Activated CD4-positive, alpha-beta memory T cell treated with anti-CD3 and anti-CD28 coated beads for 36 hours (primary cell): ENCODE results near the gene FXR2. TPM values are rescaled to one million over a fixed set of nuclear protein-coding genes. Genes with fewer than 3 reads are reported as not detected.
A peak's percentile ranks its signal among the peaks of the same experiment; 100 is the strongest.

Experiments used
- CTCF ChIA-PET: fragments of 350-600 bp; sonication (Branson Sonifier 250); formaldehyde crosslinking; loops from one replicate; lab custom pipeline; 2021; ENCODE audit warnings: antibody characterized with exemption, inconsistent platforms; lab: Charles Lee
- POLR2A ChIA-PET: fragments of 350-600 bp; sonication (Branson Sonifier 250); formaldehyde crosslinking; loops from one replicate; lab custom pipeline; 2021; ENCODE audit warnings: antibody characterized with exemption; lab: Charles Lee
- DNase-seq: peaks from one replicate; pipeline ENCODE4 v3.0.0-alpha.2; 2020
- H3K27ac Mint-ChIP-seq: one replicate; pipeline ENCODE4 v1.8.0; 2021; ENCODE audit warnings: mixed read lengths
- H3K27me3 Mint-ChIP-seq: one replicate; pipeline ENCODE4 v1.8.0; 2021; ENCODE audit warnings: mixed read lengths
- H3K36me3 Mint-ChIP-seq: one replicate; pipeline ENCODE4 v1.8.0; 2021; ENCODE audit warnings: mixed read lengths
- H3K4me1 Mint-ChIP-seq: one replicate; pipeline ENCODE4 v1.8.0; 2021; ENCODE audit warnings: low read depth, mixed read lengths
- H3K4me3 Mint-ChIP-seq: one replicate; pipeline ENCODE4 v1.8.0; 2021; ENCODE audit warnings: mild to moderate bottlenecking, mixed read lengths
- H3K9me3 Mint-ChIP-seq: one replicate; pipeline ENCODE4 v1.8.0; 2021; ENCODE audit warnings: mixed read lengths
- intact Hi-C: fragments of 100-400 bp; cut with micrococcal nuclease; formaldehyde crosslinking; loops from one replicate; pipeline ENCODE4 v1.15.1; 2023
- total RNA-seq, 2 experiments: library from RNA; stranded (reverse); gene quantifications; one replicate each; pipeline ENCODE4 v1.2.3, GENCODE V29; 2021

The FXR2 gene
- total RNA-seq, 2 experiments from 2014 or later = 37.5 to 40.1 TPM

DNA sequence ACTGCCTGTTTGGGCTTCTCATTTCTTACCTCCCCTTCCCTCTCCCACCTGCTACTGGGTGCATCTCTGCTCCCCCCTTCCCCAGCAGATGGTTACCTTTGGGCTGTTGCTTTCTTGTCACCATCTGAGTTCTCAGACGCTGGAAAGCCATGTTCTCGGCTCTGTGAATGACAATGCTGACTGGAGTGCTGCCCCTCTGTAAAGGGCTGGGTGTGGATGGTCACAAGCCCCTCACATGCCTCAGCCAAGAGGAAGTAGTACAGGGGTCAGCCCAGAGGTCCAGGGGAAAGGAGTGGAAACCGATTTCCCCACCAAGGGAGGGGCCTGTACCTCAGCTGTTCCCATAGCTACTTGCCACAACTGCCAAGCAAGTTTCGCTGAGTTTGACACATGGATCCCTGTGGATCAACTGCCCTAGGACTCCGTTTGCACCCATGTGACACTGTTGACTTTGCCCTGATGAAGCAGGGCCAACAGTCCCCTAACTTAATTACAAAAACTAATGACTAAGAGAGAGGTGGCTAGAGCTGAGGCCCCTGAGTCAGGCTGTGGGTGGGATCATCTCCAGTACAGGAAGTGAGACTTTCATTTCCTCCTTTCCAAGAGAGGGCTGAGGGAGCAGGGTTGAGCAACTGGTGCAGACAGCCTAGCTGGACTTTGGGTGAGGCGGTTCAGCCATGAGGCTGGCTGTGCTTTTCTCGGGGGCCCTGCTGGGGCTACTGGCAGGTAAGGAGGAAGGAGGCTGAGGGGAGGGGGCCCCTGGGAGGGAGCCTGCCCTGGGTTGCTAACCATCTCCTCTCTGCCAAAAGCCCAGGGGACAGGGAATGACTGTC lies 35.5 kb downstream of the FXR2 start, which contains the start of gene CD68:
TSS of gene CD68 (plus strand) at position 638 of the 833 bp plus-strand sequence. CDS start at position 678, 40 bp downstream.
- Mint-ChIP-seq H3K36me3 (peaks cover 62% of the 10 kb centered on the region), H3K9me3 (no peaks in the 10 kb centered on the region), H3K4me1 (peaks cover 89% of the 10 kb centered on the region), H3K4me3 (peak within 1 kb of the TSS; percentile 67), H3K27me3 (no peaks in the 10 kb centered on the region), H3K27ac (peak within 1 kb of the TSS; percentile 95)
- ChIA-PET POLR2A (interaction anchor here (0.7 to 2.8 kb wide), 6 partner anchors 18 to 345 kb away, joined by 3 to 24 read pairs (median 4); partner anchors contain the start of genes ACAP1, DVL2, FXR2 and NEURL4), CTCF (interaction anchor here (1.0 to 3.1 kb wide), 4 partner anchors 10 to 143 kb away, joined by 3 to 21 read pairs (median 9); partner anchors contain the start of genes SENP3 and SOX15)
- intact Hi-C loops = no loop called here
- peak; percentile 88 for DNase-seq

- DNase-seq = no peak
- Mint-ChIP-seq H3K27me3 (peaks cover 2% of the 10 kb centered on the region), H3K4me1 (peaks cover 87% of the 10 kb centered on the region), H3K4me3 (peak overlapping the region; percentile 32), H3K9me3 (no peaks in the 10 kb centered on the region), H3K36me3 (peaks cover 73% of the 10 kb centered on the region), H3K27ac (peak overlapping the region; percentile 95)
- ChIA-PET CTCF (no interaction called here), POLR2A (interaction anchor here (1.0 to 1.3 kb wide), 2 partner anchors 11 to 109 kb away, joined by 3 to 4 read pairs; no protein-coding TSS in a partner anchor)
- intact Hi-C loops = no loop called here
Measured at GRCh38 chr17:7577327-7578199, 37.1 kb downstream of the FXR2 start.

GRCh38 chr17:7576432-7576937 lies 38.2 kb downstream of the FXR2 start:
- Mint-ChIP-seq H3K36me3 (peaks cover 75% of the 10 kb centered on the region), H3K9me3 (no peaks in the 10 kb centered on the region), H3K4me3 (peak overlapping the region; percentile 12), H3K4me1 (peaks cover 80% of the 10 kb centered on the region), H3K27me3 (peaks cover 2% of the 10 kb centered on the region), H3K27ac (peak overlapping the region; percentile 71)
- POLR2A ChIA-PET = interaction anchor here (0.6 to 5.9 kb wide), 7 partner anchors 8 to 266 kb away, joined by 3 to 61 read pairs (median 5); partner anchors contain the start of genes ACAP1, MPDU1, NEURL4 and TP53
- intact Hi-C loops = no loop called here
- CTCF ChIA-PET = interaction anchor here (1.0 to 2.5 kb wide), 3 partner anchors 13 to 111 kb away, joined by 3 to 7 read pairs (median 3); partner anchors contain the start of genes TP53 and WRAP53
- DNase-seq = no peak

DNA sequence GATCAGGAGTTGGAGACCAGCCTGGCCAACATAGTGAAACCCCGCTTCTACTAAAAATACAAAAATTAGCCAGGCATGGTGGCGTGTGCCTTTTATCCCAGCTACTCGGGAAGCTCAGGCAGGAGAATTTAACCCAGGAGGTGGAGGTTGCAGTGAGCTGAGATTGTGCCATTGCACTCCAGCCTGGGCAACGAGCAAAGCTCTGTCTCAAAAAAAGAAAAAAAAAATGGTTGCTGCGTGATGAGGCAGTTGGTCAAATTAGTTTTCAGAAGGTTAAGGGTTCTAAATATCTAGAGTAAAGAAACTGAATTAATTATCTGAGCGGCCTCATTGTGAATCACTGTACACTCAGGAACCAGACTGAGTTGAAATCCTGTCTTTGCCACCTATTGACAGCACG lies 38.7 kb downstream of the FXR2 start:
- no peak for DNase-seq
- Mint-ChIP-seq H3K9me3 (no peaks in the 10 kb centered on the region), H3K36me3 (peaks cover 72% of the 10 kb centered on the region), H3K27me3 (peaks cover 2% of the 10 kb centered on the region), H3K27ac (peak overlapping the region; percentile 77), H3K4me1 (peaks cover 78% of the 10 kb centered on the region), H3K4me3 (peak overlapping the region; percentile 99)
- POLR2A ChIA-PET = interaction anchor here (0.6 to 5.9 kb wide), 9 partner anchors 8 to 247 kb away, joined by 3 to 61 read pairs (median 5); partner anchors contain the start of genes ACAP1, MPDU1, NEURL4 and SENP3
- CTCF ChIA-PET = interaction anchor here (1.0 to 2.5 kb wide), 4 partner anchors 14 to 112 kb away, joined by 3 to 8 read pairs (median 5); partner anchors contain the start of genes TP53 and WRAP53
- intact Hi-C loops = no loop called here

- ChIA-PET CTCF (interaction anchor here (1.0 to 2.5 kb wide), 3 partner anchors 14 to 112 kb away, joined by 3 to 8 read pairs (median 7); partner anchors contain the start of genes TP53 and WRAP53), POLR2A (interaction anchor here (0.7 to 5.9 kb wide), 9 partner anchors 9 to 246 kb away, joined by 3 to 61 read pairs (median 5); partner anchors contain the start of genes ACAP1, MPDU1, NEURL4 and SENP3)
- peak overlapping the region; percentile 77 for H3K27ac Mint-ChIP-seq
- intact Hi-C loops = no loop called here
- peaks cover 73% of the 10 kb centered on the region for H3K4me1 Mint-ChIP-seq
- no peaks in the 10 kb centered on the region for H3K9me3 Mint-ChIP-seq
- H3K27me3 Mint-ChIP-seq = peaks cover 2% of the 10 kb centered on the region
- peak overlapping the region; percentile 99 for H3K4me3 Mint-ChIP-seq
- no peak for DNase-seq
- peaks cover 71% of the 10 kb centered on the region for H3K36me3 Mint-ChIP-seq
Measured at GRCh38 chr17:7575481-7575883, 39.2 kb downstream of the FXR2 start.

DNA sequence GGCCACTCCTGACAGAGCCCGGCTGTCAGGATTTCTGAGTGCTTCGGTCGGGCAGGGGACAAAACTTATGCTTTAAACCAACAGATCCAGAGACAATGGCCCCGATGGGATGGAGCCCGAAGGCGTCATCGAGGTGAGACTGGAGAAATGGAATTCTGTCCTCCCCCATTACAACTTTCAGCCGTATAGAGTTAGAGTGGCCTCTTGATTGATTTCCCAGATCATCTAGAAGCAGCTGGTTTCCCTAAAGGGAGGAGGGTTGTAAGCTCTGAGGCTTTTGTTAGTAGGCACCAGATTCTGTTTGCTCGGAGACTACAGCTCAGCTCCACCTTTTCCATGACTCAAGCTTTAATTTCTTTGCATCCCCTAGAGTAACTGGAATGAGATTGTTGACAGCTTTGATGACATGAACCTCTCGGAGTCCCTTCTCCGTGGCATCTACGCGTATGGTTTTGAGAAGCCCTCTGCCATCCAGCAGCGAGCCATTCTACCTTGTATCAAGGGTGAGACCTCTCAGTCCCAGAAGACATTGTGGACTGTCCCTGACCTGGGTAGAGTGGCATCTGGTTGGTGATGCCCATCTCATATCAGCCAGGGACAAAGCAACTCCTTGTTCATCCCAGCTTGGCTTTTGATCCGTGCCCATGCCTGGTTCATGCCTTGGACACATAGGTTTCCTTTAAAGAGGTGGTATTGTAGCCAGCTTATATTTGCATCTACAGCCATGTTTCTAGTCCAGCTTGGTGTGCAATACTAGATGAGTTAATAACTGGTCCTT lies 40.3 kb downstream of the FXR2 start:
- Mint-ChIP-seq H3K9me3 (no peaks in the 10 kb centered on the region), H3K27ac (peak overlapping the region; percentile 77), H3K36me3 (peaks cover 67% of the 10 kb centered on the region), H3K27me3 (peaks cover 2% of the 10 kb centered on the region), H3K4me1 (peaks cover 63% of the 10 kb centered on the region), H3K4me3 (peak overlapping the region; percentile 99)
- no peak for DNase-seq
- CTCF ChIA-PET = interaction anchor here (1.4 to 2.5 kb wide), 4 partner anchors 13 to 113 kb away, joined by 4 to 8 read pairs (median 6); partner anchors contain the start of genes SENP3, TP53 and WRAP53
- intact Hi-C loops = loop anchor here (5.0 kb wide), 1 partner anchor 268 kb away; no protein-coding TSS in a partner anchor
- POLR2A ChIA-PET = interaction anchor here (0.7 to 5.9 kb wide), 13 partner anchors 9 to 266 kb away, joined by 3 to 61 read pairs (median 5); partner anchors contain the start of genes MPDU1, NEURL4, POLR2A and SENP3

GRCh38 chr17:7573324-7574080 lies 41.2 kb downstream of the FXR2 start:
- CTCF ChIA-PET = interaction anchor here (1.4 to 2.5 kb wide), 5 partner anchors 12 to 114 kb away, joined by 3 to 8 read pairs (median 5); partner anchors contain the start of genes SENP3, TP53 and WRAP53
- POLR2A ChIA-PET = interaction anchor here (0.6 to 5.9 kb wide), 12 partner anchors 9 to 265 kb away, joined by 3 to 61 read pairs (median 4); partner anchors contain the start of genes MPDU1, POLR2A, SENP3 and TP53
- H3K36me3 Mint-ChIP-seq = peaks cover 65% of the 10 kb centered on the region
- H3K9me3 Mint-ChIP-seq = no peaks in the 10 kb centered on the region
- H3K4me1 Mint-ChIP-seq = peaks cover 58% of the 10 kb centered on the region
- peak overlapping the region; percentile 99 for H3K4me3 Mint-ChIP-seq
- peaks cover 2% of the 10 kb centered on the region for H3K27me3 Mint-ChIP-seq
- DNase-seq = peak; percentile 95
- H3K27ac Mint-ChIP-seq = peak overlapping the region; percentile 100
- intact Hi-C loops = loop anchor here (1.0 to 5.0 kb wide), 4 partner anchors 10 to 321 kb away; partner anchors contain the start of genes ELP5 and MPDU1

DNA sequence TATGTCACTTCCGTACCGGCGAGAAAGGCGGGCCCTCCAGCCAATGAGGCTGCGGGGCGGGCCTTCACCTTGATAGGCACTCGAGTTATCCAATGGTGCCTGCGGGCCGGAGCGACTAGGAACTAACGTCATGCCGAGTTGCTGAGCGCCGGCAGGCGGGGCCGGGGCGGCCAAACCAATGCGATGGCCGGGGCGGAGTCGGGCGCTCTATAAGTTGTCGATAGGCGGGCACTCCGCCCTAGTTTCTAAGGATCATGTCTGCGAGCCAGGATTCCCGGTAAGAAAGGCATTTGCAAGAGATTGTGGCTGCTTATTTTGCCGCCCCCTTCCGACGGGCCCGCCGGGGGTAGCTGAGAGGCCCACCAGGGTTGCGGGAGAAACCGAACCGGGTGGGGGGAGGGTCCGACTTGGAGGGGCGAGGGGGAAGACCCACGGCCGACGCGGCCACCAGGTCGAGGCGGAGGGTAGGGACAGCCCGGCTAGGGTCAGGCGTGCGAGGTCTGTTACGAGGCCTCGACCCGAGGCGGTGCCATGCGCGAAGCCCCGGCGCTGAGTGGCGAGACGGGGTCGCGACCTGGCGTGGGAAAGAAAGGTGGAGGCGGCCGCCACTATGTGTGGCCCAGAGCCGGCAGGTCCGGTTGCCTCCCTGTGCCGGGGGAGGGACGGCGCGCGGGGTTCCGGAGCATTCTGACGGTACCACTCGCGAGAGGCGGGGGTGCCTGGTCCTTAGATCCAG lies 41.9 kb downstream of the FXR2 start:
- intact Hi-C loops = loop anchor here (1.0 to 5.0 kb wide), 10 partner anchors 11 to 320 kb away; partner anchors contain the start of genes EIF5A, ELP5, MPDU1 and POLR2A
- H3K27me3 Mint-ChIP-seq = peaks cover 2% of the 10 kb centered on the region
- H3K9me3 Mint-ChIP-seq = no peaks in the 10 kb centered on the region
- peak overlapping the region; percentile 99 for H3K4me3 Mint-ChIP-seq
- DNase-seq = peak; percentile 100
- H3K4me1 Mint-ChIP-seq = peaks cover 50% of the 10 kb centered on the region
- ChIA-PET CTCF (interaction anchor here (1.4 to 3.1 kb wide), 4 partner anchors 11 to 115 kb away, joined by 3 to 25 read pairs (median 5); partner anchors contain the start of genes SENP3 and TP53), POLR2A (interaction anchor here (0.5 to 5.9 kb wide), 10 partner anchors 8 to 284 kb away, joined by 3 to 61 read pairs (median 4); partner anchors contain the start of genes MPDU1, SENP3, TP53 and WRAP53)
- peaks cover 57% of the 10 kb centered on the region for H3K36me3 Mint-ChIP-seq
- peak overlapping the region; percentile 100 for H3K27ac Mint-ChIP-seq

DNA sequence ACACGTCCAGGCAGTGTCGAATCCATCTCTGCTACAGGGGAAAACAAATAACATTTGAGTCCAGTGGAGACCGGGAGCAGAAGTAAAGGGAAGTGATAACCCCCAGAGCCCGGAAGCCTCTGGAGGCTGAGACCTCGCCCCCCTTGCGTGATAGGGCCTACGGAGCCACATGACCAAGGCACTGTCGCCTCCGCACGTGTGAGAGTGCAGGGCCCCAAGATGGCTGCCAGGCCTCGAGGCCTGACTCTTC lies 42.4 kb downstream of the FXR2 start:
- Mint-ChIP-seq H3K4me1 (peaks cover 46% of the 10 kb centered on the region), H3K27ac (peak overlapping the region; percentile 100), H3K9me3 (no peaks in the 10 kb centered on the region), H3K27me3 (peaks cover 2% of the 10 kb centered on the region), H3K4me3 (peak overlapping the region; percentile 99), H3K36me3 (peaks cover 56% of the 10 kb centered on the region)
- POLR2A ChIA-PET = interaction anchor here (0.5 to 5.9 kb wide), 5 partner anchors 11 to 283 kb away, joined by 3 to 61 read pairs (median 4); partner anchors contain the start of genes MPDU1, SENP3 and TP53
- intact Hi-C loops = loop anchor here (1.0 to 5.0 kb wide), 9 partner anchors 11 to 319 kb away; partner anchors contain the start of genes EIF5A, ELP5, POLR2A and SENP3
- CTCF ChIA-PET = interaction anchor here (1.4 to 3.1 kb wide), 4 partner anchors 11 to 217 kb away, joined by 3 to 25 read pairs (median 7); partner anchors contain the start of genes SENP3 and TP53
- no peak for DNase-seq
